Adrenal gland (tissue), 5 donors: ENCODE results near the gene SMIM29.

Experiments
- CTCF ChIP-seq, 6 experiments: fragments of 450-650 bp in 4 of 6; fragments of 200-600 bp in 2 of 6; sonication (generic) in 1 of 6; IDR thresholded peaks; 1 replicate in 5 of 6; 2 replicates in 1 of 6; pipeline versions ENCODE4 v1.5.1 to v1.8.0; 2016 to 2021; ENCODE audit warnings: antibody characterized with exemption in 6 of 6, mild to moderate bottlenecking in 2 of 6, moderate library complexity in 1 of 6
- POLR2A ChIP-seq, 2 donors: fragments of 450-650 bp; IDR thresholded peaks; one replicate each; pipeline ENCODE4 v1.6.1; 2017; ENCODE audit warnings: antibody characterized with exemption in 2 of 2, mild to moderate bottlenecking in 2 of 2, moderate library complexity in 1 of 2
- donor health status: DM: no; HTN: no; CAD: no.

GRCh38 chr6:34202329-34203201, 46.2 kb downstream of the SMIM29 start:
- TF ChIP-seq CTCF (IDR thresholded peaks at IDR 0.05) = no peak
- no peak for TF ChIP-seq POLR2A (IDR thresholded peaks at IDR 0.05)
